NCI-H1930 (cell line): ENCODE measurements around the gene BCKDHA.
"Not testable (repeated sequence)": the region's sequence is repeated elsewhere in the genome, so short reads cannot be mapped to it uniquely, and the experiment has no call there.

ENCODE experiments used
- DNase-seq, 2 experiments: peaks; one replicate each; lab custom pipeline; 2025; lab: John Stamatoyannopoulos, UW

BCKDHA gene

GRCh38 chr19:41425174-41426115 is 27.8 kb downstream of the BCKDHA start:
- no peak for DNase-seq

DNA sequence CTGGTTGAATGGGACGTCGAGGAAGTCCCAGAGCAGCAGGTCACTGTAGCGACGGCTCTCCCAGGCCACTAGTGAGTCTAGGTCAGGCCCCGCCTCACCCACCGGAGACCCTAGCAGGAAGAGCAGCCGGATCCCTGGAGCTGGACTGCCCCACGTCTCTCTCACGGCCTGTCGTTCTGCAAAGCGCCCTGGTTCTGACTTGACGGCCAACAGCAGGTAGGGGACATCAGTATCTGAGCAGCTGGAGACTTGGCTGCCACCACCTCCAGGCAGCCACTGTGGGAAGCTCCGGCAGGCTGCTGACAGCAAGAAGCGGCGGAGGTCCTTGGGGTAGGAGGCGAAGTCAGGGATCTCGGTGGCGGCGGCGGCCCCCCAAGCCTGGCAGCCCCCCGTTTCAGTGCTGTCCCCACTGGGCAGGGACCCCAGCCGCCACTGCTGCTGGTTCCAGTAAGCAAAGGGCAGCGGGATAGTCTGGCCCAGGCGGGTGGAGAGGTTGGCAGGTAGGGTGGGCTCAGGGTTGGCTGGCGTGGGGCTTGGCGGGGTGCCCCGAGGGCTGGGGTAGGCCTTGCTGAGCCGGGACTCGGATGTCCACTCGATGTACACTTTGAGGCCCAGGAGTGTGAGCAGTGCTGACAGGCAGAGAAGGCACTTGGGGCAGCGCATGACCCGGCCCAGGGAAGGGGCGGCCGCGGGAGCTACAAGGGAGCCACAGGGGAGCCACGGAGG is 28.7 kb downstream of the BCKDHA start:
- no peak for DNase-seq

- no peak for DNase-seq
These were observed 29.5 kb downstream of the BCKDHA start, which contains the start of gene B3GNT8 for GRCh38 chr19:41426952-41427646. TSS of gene B3GNT8 (minus strand) at chr19:41427374. CDS start at chr19:41426778, 596 bp downstream.

DNA sequence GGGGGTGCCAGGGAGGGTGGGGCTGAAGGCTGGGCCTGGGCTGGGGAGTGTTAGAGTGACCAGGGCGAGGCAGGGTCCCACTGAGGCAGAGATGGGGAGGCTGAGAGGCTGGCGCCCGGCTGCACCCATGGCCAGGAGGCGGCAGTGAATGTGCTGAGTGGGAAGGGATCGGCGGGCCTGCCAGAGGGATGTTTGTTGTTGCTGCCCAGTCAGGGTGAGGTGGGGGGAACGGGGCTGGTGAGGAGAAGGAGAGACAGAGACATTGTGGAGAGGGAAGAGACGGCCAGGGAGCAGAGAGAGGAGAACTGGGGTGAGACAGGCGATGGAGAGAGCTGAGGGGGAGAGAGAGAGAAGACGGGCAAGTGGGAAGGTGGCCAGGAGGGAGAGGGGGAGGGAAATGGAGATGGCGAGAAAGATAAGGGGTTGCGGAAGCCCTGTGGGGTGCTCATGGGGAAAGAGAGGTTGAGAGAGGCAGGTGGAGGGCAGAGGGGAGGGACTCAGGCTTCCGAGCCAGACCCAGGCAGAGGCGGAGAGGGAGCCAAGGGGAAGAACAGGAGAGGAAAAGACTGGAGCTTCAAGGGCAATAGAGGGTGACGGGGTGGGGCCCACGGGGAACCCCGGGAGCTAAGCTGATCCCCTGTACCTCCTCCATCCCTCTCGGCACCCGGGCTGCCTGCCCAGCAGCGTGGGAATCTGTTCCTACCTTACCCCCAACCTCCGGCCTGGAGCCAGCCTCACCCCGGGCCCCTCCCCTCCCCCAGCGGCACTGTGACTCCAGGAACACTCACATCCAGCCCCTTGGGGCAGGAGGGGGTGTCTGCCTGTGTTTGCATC is 30.2 kb downstream of the BCKDHA start:
- no peak for DNase-seq

- DNase-seq = no peak
These were observed 30.9 kb downstream of the BCKDHA start for GRCh38 chr19:41428481-41428859.

GRCh38 chr19:41430922-41431321 is 33.3 kb downstream of the BCKDHA start:
- DNase-seq = no peak

DNA sequence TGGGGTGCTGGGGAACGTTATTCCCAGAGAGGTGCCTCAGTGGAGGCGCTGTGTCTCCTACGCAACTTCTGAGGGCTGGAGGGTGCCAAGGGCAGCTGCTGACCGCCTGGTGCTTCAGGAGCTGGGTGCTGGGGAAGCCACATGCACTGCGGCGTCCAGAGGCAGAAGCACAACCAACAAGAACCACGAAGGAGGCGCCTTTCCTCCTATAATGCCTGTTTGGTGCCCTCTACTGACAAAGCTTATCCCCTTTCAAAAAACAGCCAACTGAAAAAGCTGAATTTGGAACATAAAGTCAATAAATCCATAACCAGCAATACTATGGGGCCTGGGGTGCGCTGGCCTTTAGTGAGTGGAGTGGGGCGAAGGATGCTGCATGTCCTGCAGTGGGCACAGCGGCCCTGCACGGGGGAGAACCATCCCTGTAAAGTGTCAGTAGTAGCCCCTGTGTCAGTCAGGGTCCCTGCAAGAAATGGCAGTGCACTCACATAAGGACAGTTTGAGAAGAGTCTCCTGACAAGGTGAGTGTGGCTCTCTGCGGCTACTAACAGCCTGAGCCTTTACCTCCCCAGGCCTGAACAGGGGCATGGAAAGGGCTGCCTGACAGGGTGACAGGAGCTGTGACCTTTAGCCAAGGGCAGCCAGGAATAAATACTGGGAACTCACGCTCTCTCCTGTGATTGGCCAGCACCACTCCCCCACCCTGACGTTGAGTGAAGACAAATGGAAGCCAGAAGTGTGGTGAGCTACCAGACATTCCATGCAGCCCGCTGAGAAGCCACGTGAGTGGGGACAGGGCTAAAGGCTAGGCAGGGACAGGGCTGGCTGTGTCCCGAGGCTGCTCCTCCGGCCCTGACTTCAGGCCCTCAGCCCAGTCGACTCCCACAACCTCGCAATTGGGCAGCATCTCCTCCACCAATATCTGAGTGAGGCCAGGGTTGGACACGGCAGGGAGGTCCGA is 34.1 kb downstream of the BCKDHA start:
- DNase-seq = no peak

GRCh38 chr19:41433171-41433570 is 35.6 kb downstream of the BCKDHA start:
- no peak for DNase-seq

GRCh38 chr19:41434450-41434849 is 36.8 kb downstream of the BCKDHA start:
- no peak for DNase-seq

DNA sequence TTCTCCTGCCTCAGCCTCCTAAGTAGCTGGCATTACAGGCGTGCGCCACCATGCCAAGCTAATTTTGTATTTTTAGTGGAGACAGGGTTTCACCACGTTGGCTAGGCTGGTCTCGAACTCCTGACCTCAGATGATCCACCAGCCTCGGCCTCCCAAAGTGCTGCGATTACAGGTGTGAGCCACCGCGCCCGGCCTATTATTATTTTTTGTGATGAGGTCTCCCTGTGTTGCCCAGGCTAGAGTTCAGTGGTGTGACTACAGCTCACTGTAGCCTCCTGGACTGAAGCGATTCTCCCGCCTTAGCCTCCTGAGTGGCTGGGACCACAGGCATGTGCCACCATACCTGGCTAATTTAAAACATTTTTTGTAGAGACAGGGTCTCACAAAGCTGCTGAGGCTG is 37.8 kb downstream of the BCKDHA start:
- not testable (repeated sequence) for DNase-seq

- no peak for DNase-seq
These were observed 38.5 kb downstream of the BCKDHA start for GRCh38 chr19:41435936-41436673.

DNA sequence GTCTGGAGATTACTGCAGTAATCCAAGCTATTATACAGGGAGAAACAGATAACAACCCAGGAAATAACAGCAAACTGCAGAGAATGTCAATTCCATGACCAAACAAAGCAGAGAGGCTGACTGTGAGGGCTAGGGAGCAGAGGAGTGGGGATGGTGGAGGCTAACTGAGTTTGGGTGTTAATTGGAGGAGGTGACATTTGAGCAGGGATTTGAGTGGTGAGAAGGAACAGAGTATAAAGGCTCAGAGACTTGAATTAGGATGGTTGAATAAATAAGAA is 39.0 kb downstream of the BCKDHA start:
- DNase-seq = no peak

DNA sequence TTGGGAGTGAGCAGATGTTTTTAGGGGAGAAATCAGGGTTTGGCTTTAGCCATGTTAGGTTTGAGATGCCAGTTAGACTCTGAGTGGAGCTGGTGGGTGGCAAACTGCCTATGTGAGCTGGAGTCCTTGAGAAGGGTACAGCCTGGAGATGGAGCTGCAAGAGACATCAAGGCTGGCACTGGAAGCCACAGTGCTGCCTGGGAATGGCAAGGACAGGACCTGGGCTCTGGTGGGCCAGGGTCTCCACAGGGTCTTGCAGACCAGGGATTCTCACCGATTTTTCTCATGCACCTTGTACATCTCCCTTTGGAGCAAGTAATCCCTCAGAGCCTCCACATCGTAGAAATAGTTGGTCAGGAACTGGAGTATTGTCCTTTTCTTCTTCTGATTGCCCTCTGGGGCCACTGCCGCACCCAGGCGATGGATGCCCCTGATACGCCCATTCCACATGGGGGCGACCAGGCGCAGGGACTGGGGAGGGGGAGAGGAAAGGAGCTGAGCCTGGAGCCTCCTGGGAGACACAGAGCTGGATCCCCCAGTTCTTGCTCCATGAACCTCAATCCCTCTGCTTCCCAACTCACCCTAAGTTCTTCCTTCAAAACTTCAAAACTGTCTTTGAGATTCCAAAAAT is 40.4 kb downstream of the BCKDHA start:
- DNase-seq = no peak

- peak; percentile 99 for DNase-seq
These were observed 42.0 kb downstream of the BCKDHA start, which contains the start of gene DMAC2 for GRCh38 chr19:41439441-41440222. TSS of gene DMAC2 (minus strand) at chr19:41439912. CDS start at chr19:41439899, 13 bp downstream.

GRCh38 chr19:41441321-41441945 is 43.8 kb downstream of the BCKDHA start:
- no peak for DNase-seq

- no peak for DNase-seq
These were observed 45.1 kb downstream of the BCKDHA start, which contains the start of gene ERICH4 for GRCh38 chr19:41442473-41443355. TSS of gene ERICH4 (plus strand) at chr19:41443156. CDS start at chr19:41443170, 14 bp downstream.
